Retina (tissue), 1 donor: ENCODE data around the gene INTS2.
"Not testable (repeated sequence)": the region's sequence is repeated elsewhere in the genome, so short reads cannot be mapped to it uniquely, and the experiment has no call there.

ENCODE experiments used
- DNase-seq: peaks from one replicate; pipeline ENCODE4 v3.0.0-alpha.2; 2016

The INTS2 gene

GRCh38 chr17:61885865-61886264 lies 41.9 kb downstream of the INTS2 start:
- not testable (repeated sequence) for DNase-seq

DNA sequence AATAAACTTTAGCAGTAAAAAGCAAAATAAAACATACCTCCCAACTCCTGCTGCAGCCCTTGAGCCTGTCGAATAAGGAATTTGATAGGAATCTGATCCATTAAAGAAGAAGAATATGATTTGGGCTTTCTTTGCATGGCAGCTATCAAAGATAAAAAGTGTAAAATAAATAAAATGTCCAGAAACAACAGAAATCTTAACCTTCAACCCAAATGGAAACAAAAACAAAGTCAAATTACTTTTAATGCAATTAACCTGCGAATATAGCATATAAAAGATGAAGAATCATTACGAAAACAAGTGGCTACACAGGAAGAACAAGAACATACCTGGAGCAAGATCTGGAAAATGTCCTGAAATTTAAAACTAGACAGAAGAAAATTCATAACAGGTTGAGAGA lies 42.9 kb downstream of the INTS2 start:
- no peak for DNase-seq

- DNase-seq = no peak
These were observed 47.1 kb downstream of the INTS2 start for GRCh38 chr17:61880589-61881102.

DNA sequence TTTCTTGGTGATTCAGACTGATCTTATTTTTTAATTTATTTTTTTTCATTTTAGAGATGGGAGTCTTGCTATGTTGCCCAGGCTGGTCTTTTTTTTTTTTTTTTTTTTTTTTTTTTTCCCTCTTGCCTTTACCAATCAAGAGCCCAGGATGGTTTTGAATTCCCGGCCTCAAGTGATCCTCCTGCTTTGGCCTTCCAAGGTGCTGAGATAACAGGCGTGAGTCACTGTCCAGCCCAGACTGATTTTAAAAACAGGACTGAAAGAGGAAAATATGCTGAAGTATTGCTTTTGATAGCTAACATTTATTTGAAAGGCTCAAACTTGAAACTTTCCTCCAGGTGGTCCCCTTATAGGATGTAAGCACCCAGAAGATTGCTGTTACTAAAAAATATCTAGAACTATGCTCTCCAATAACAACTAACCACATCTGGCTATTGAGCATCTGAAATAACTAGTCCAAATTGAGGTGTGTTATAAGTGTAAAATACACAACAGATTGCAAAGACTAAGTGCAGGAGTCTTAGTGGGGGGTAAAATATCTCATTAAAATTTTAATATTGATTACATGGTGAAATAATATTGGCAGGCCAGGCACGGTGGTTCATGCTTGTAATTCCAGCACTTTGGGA lies 48.7 kb downstream of the INTS2 start:
- DNase-seq = no peak

DNA sequence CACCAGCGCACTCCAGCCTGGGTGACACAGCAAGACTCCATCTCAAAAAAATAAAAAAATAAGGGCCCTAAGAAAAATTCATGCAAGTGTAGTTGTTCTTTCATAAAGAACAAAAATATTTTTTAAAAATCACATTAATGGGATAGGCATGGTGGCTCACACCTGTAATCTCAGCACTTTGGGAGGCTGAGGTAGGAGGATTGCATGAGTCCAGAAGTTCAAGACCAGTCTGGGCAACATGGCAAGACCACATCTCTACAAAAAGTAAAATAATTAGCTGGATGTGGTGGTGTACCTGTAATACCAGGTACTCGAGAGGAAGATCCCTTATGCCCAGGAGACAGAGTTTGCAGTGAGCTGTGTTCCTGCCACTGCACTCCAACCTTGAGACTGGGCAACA lies 49.3 kb downstream of the INTS2 start:
- no peak for DNase-seq

DNA sequence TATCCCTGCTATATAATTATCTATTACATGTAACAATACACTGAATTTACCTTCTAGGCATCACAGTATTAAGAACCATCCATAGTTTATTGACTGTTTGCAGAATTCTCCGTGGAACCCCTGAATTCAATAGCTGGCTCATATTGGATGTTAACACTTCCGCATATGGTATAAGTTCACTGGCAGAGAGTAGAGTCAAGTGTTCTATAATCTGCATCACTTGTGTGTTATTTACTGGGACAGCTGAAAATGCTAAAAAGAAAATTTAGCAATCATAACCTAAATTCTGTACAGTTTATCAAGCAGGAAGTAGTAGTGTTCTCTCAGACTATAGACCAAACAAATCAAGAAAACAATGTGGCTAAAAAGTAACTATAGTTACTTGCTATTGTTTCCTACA lies 49.9 kb downstream of the INTS2 start:
- no peak for DNase-seq

DNA sequence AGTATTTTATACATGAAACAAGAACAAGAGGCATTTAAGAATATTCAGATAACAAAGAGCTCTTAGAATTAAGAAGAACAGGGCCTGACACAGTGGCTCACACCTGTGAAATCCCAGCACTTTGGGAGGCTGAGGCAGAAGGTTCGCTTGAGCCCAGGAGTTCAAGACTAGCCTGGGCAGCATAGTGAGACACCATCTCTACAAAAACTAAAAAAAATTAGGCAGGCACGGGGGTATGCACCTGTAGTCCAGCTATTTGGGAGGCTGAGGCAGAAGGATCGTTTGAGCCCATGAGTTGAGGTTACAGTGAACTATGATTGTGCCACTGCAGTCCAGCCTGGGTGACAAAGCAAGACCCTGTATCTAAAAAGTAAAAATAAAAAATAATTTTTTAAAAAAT lies 52.0 kb downstream of the INTS2 start:
- DNase-seq = no peak

DNA sequence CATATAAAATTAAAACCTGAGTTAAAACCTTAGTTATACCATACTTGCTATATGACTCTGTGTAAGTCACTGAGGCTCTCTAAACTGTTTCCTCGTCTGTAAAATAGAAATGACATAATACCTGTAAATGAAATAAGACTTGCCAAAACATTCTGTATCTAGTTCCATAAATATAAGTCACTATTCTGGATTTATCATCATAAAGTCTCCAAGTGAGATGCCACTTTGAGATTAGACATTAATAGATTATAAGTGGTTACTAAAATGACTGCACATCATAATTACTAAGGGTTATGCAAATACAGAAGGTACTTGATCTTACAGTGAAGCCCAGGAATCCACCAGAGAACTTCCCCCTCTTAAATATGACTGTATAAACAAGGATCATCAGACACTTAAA lies 52.5 kb downstream of the INTS2 start:
- no peak for DNase-seq

- no peak for DNase-seq
These were observed 53.7 kb downstream of the INTS2 start for GRCh38 chr17:61874075-61874474.

GRCh38 chr17:61872099-61872498 lies 55.7 kb downstream of the INTS2 start:
- DNase-seq = no peak

DNA sequence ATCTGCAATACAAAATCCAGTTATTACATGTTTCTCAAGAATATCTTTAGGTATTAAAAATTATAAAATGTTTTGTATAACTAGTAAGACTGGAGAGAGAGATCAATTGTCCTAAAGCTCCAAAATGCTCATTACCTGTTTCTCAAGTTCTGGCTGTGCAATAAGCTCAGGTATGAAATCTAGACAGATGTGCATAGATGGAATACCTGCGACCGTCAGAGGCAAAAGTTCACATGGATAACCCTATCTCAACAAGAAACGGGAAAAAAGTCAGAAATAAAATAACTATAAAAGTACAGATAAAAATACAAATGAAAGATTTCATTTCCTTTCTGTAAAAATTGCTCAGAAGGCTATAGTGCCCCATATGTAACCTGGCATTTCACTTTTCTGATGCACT lies 58.6 kb downstream of the INTS2 start:
- no peak for DNase-seq

GRCh38 chr17:61868074-61868473 lies 59.7 kb downstream of the INTS2 start:
- DNase-seq = no peak

- no peak for DNase-seq
These were observed 60.7 kb downstream of the INTS2 start for GRCh38 chr17:61867033-61867432.

GRCh38 chr17:61863801-61864126 lies 64.0 kb downstream of the INTS2 start:
- no peak for DNase-seq

GRCh38 chr17:61862975-61863800 lies 64.6 kb downstream of the INTS2 start, which contains the start of gene BRIP1:
Gene BRIP1, minus strand, starts transcription at chr17:61863528. Its CDS starts 1,989 bp downstream, at chr17:61861539.
- peak; percentile 93 for DNase-seq

DNA sequence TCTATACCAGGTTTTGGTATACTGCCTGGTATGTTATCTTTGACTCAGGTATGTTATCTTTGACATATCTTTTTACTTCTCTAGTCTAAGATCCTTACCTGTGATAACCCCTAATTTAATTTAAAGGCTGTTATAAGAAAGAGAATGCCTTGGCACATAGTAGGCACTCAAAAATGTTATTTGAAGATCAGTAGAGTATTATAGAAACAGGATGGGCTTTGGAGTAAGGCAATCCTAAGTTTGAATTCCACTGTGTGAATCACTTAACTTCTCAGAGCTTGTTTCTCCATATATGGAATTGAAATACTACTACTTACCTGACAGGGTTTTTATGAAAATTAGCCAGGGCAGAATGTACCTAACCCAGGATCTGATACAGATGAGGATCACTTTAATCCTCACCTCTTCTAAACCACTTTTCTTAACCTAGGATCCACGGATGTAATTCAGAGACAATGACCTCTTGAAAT lies 65.6 kb downstream of the INTS2 start:
- DNase-seq = no peak

- DNase-seq = not testable (repeated sequence)
These were observed 67.4 kb downstream of the INTS2 start for GRCh38 chr17:61860397-61860796.

GRCh38 chr17:61856035-61856434 lies 71.7 kb downstream of the INTS2 start:
- no peak for DNase-seq

GRCh38 chr17:61852857-61853256 lies 74.9 kb downstream of the INTS2 start:
- no peak for DNase-seq

DNA sequence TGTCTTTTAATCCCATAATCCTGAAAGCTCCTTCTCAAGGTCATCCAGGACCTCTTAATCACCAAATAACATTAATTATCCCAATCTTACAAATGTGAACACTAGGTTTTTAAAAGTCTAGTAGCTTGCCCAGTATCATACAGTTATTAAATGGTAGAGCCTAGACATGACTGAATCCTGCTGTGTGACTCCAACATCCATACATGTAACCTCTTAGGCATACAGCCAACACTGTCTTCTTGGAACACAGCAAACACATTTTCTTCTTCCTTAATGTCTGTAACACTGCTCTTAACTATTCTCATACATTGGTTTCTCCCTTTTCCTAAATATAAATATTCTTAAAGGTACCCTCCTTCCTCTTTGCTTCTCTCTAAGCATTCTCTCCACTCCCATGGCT lies 78.1 kb downstream of the INTS2 start:
- no peak for DNase-seq

- DNase-seq = no peak
These were observed 78.9 kb downstream of the INTS2 start for GRCh38 chr17:61848896-61849295.

DNA sequence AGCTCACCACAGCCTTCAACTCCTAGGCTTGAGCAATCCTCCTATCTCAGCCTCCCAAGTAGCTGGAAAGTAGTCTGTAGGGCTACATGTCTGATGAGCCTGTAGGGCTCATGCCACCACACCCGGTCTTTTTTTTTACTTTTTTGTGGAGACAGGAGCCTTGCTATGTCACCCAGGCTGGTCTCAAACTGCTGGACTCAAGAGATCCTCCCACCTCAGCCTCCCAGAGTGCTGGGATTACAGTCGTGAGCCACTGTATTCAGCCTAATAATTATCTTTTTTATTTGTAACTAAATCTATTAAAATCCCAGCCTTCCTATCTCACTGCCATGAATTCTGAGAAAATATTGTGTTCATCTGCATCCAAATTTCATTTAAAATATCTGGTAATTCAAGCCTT lies 79.5 kb downstream of the INTS2 start:
- DNase-seq = no peak

GRCh38 chr17:61847659-61848058 lies 80.1 kb downstream of the INTS2 start:
- no peak for DNase-seq

GRCh38 chr17:61846761-61847375 lies 80.9 kb downstream of the INTS2 start:
- no peak for DNase-seq
